HG03045 (cell line): ENCODE measurements around the gene ATP23.

Experiments used
- ATAC-seq: cut with Tn5 transposase; IDR thresholded peaks from one replicate; pipeline ENCODE4 v1.9.1; 2021; ENCODE audit warnings: mild to moderate bottlenecking, moderate library complexity; ENCODE audit not compliant: unreplicated experiment

ATP23 gene, protein sequence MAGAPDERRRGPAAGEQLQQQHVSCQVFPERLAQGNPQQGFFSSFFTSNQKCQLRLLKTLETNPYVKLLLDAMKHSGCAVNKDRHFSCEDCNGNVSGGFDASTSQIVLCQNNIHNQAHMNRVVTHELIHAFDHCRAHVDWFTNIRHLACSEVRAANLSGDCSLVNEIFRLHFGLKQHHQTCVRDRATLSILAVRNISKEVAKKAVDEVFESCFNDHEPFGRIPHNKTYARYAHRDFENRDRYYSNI

GRCh38 chr12:57941165-57941894 lies at the start of gene ATP23:
TSS of gene ATP23 (plus strand) at chr12:57941567. CDS start at chr12:57941702, 135 bp downstream.
- ATAC-seq, result peak; percentile 88

- ATAC-seq, result no peak
Measured at GRCh38 chr12:57892232-57892972, 49.0 kb upstream of the ATP23 start.

- ATAC-seq, result no peak
Measured at GRCh38 chr12:57893431-57894353, 47.7 kb upstream of the ATP23 start.

GRCh38 chr12:57894399-57895292 lies 46.7 kb upstream of the ATP23 start:
- no peak for ATAC-seq

DNA sequence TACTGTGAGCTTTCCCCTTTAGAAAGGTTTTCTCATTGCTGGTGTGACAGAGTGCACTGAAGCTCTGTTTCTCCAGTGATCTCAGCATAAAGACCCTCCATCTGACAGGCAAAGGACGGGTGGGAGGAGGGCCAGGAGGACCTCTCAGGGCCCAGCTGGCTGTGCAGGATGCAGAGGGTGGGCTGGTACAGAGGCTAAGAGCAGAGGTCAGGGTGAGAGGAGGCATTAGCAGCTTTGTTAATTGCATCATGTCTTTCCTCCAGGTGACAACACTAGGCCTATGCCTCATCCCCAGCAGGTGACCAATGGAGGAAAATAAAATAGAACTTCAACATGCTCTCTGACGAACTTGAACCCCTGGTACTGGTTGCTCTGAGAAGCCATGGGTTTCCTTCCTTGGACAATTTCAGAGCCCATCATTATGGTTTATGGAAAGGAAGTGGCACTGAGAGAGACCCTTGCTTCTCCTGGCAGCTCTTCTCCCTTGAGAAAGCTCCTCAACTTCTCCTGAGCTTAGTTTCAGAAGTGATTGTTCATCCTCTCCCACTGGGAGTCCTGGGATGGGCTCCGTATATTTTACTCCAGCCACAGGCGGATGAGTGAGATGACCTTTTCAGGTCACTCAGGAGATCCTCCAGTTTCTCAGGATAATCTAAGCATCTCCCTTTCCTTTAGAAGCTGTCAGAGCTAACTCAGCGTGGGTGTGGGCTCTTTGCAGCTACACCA lies 45.8 kb upstream of the ATP23 start:
- no peak for ATAC-seq

- no peak for ATAC-seq
Measured at GRCh38 chr12:57896115-57896433, 45.3 kb upstream of the ATP23 start.

DNA sequence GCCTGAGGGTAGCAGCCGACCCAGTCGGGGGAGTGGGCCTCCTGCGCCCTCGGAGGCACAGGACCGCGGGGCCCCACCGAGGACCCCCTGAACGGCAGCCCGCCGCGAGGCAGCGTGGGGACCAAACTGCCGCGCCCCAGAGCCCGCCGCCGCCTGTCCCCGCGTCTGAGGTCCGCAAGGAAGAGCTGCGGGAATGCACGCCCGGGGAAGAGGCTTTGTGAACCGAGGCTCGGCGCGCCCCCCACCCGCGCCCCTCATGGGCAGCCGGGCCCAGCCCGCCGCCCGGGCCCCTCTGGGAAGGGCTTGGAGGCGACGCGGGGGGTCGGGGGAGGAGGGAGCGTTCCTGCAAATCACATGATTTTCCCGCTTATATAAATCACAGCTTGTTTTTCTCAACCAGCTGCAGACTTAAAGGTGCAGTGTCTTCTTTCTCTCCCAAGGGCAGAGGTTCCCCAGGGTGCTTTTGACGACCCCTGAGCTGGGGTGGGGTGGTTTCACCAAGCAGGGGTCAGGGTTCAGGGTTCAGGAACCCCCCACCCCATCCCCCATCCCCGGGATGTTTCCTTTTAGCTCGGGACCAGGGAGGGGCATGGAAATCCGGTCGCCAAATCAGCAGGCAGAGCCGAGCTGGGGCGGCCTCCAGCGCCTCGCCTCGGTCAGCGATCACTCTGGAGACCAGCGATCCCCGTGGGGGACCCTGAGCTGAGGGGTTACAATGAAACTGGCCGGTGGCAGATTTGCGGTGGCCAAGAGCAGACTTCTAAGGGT lies 44.7 kb upstream of the ATP23 start:
- no peak for ATAC-seq

DNA sequence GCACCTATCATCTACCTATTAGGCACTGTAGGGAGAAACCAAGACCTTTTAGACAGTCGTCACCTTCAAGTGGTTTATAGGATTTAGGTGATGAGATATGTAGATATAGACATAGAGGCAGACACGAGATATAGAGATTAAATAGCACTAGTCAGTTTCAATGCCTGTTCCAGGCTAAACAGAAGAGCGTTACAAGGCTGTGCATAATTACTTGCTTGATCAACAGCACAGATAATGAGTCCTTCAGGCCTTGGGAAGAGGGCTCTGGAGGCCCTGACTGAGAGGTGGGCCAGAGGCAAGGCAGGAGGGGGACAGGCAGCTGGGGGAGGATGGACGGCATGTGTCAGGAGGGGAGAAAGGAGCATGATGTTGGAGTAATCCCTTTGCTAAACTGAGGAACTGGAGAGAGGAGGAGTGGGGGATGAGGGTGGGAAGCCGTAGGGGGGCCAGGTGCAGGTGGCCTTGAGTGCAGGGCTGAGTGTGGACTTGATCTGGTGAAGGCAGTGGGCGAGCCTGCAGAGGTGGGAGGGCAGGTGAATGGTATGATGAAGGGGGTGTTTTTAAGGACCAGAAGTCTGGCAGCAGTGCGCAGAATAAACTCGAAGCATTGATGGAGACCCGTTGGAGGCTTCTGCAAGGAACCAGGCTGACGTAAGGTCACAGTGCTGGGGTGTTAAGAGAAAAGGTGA lies 43.9 kb upstream of the ATP23 start:
- no peak for ATAC-seq

DNA sequence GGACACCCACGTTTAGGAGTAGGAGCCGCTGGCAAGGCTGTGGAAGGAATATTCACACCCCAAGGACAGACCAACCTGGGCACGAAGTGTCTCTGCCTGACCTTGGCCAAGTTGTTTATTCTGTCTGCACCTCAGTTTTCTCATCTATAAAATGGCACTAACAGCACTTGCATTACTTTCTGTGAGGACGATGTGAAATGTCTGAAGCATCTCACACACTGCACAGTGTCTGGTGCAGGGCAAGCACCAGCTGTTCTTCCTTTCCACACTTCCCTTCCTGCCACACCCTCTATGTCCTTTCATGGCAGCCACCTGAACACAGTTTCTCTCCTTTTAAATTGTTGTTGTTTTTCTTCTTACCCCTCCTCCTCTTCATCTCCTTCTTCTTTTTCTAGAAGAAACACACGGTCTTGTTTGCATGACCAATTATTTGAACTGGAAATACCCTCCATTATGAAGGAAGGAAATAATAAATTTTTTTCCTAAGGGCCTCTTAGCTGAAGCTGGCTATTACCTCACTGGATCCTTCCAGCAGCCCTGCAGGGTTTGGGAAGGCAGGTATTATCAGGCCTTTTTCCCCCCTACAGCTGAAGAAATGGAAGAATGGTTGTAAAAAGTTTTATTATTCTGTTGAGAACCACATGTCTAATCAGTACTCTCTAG lies 42.9 kb upstream of the ATP23 start:
- peak; percentile 23 for ATAC-seq

GRCh38 chr12:57899010-57899662 lies 42.2 kb upstream of the ATP23 start:
- peak; percentile 90 for ATAC-seq

GRCh38 chr12:57902478-57902969 lies 38.8 kb upstream of the ATP23 start:
- no peak for ATAC-seq

GRCh38 chr12:57904426-57904825 lies 36.9 kb upstream of the ATP23 start:
- ATAC-seq, result no peak

DNA sequence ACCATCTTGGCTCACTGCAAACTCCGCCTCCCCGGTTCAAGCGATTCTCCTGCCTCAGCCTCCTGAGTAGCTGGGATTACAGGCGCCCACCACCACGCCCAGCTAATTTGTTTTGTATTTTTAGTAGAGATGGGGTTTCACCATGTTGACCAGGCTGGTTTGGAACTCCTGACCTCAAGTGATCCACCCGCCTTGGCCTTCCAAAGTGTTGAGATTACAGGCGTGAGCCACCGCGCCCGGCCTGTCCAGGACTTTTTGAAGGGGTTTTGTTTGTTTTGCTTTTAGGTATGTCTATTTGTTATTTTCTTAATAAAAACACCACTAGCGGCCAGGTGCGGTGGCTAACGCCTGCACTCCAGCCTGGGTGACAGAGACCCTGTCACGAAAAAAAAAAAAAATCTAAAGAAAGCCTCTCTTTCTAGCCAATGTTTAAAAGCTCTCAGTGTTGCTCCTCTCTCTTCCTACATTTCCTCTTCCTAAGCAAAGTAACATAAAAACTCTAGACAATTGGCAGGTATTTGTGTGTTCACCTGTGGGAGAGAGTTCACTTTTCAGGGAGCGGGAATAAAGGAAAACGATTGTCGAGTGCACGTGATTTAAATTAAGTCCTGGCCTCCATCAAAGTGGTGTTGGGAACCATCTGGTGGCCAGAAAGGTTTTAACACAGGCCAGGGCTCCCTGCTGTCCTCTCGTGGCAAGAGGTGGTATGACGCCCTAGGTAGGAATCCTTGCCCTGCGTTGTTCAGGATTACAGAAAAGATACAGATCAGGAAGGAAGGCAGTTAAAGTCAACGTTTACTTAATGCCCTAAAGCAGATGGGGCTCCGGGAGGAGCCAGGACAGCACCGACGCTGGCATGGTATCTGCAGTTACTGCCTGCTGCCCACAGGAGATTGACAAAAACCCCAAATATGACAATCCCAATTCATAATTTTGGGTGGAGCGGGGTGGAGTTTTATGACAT lies 36.2 kb upstream of the ATP23 start:
- ATAC-seq, result peak; percentile 90

DNA sequence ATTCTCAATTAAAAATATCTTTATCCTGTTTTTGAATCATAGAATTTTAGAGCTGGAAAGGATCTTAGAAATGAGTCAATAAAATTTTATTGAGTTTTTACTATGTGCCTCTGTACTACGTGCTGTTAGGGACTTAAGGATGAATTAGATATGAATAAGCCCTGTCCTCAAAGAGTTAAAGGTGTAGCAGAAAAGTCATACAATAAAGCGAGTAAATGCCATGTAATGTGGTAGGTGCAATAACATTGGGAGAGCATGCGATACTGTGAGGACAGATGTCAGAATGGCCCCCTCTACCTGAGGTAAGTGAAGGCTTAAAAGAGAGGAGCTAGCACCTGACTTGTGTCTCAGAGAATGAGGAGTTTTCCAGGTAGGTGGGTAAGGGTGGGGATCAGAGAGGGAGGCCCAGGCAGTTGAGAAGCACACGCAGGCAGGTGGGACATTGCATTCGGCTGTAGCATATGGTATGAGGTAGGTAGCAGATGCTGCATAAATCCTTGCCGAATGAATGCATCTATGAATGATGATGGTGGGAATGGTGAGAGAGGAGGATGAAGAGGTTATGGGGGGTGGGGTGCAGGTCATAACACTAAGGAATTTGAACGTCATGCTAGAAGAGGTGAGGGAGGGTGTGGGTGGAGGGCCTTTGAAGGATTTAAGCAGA lies 35.4 kb upstream of the ATP23 start:
- ATAC-seq, result no peak

DNA sequence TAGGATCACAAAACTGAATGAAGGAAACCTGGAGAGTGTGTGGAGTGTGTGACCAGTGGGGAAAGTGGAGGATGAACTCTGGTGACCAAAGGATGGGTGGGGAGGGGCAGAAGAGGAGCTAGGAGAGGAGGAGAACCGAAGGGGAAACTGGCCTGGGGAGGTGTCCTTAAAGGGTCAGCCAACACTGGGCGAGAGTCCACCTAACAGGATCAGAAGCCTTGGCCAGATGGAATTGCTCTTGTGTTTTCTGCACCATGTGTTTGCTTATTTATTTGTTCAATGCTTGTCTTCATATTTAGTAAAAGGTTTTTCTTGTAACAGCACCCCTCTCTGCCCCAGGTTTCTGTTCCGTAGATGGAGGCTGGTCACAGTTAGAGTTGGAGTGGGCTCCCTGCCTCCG lies 34.5 kb upstream of the ATP23 start:
- no peak for ATAC-seq
